HFFc6 (cell line): ENCODE data around the gene CCDC81. TPM values are rescaled to one million over a fixed set of nuclear protein-coding genes. Genes with fewer than 3 reads are reported as not detected.
"Not testable (repeated sequence)": the region's sequence is repeated elsewhere in the genome, so short reads cannot be mapped to it uniquely, and the experiment has no call there.

Source experiments
- DNase-seq: peaks from one replicate; pipeline ENCODE4 v3.0.0-alpha.2; 2018
- H3K27ac Mint-ChIP-seq: 2 replicates; pipeline ENCODE4 v1.8.0; 2020; ENCODE audit warnings: mild to moderate bottlenecking, mixed read lengths
- H3K27me3 Mint-ChIP-seq: 2 replicates; pipeline ENCODE4 v1.8.0; 2021; ENCODE audit warnings: mild to moderate bottlenecking, moderate library complexity, mixed read lengths; ENCODE audit not compliant: insufficient read depth
- H3K36me3 Mint-ChIP-seq: 2 replicates; pipeline ENCODE4 v1.8.0; 2021; ENCODE audit warnings: low read depth, mixed read lengths
- H3K4me1 Mint-ChIP-seq: 2 replicates; pipeline ENCODE4 v1.8.0; 2020; ENCODE audit warnings: low read depth, mixed read lengths
- H3K4me3 Mint-ChIP-seq: 2 replicates; pipeline ENCODE4 v1.8.0; 2020; ENCODE audit warnings: mild to moderate bottlenecking, moderate library complexity, mixed read lengths
- H3K9me3 Mint-ChIP-seq: 2 replicates; pipeline ENCODE4 v1.8.0; 2020; ENCODE audit warnings: mild to moderate bottlenecking, mixed read lengths
- total RNA-seq, 6 experiments: library from RNA; stranded (reverse); fragmentation: NEBNext Ultra II Directional; extraction: Animal tissue kit (Norgen Biotek cat#: 25700); gene quantifications; 2 replicates in 1 of 6; 3 replicates in 5 of 6; pipeline ENCODE4 v1.2.3, GENCODE V29; 2021
- TF ChIP-seq, protein P1 (sequence below): fragments of 200-600 bp; sonication (generic); IDR thresholded peaks from 2 replicates; pipeline ENCODE4 v1.5.0; 2021; ENCODE audit warnings: antibody characterized with exemption, mild to moderate bottlenecking

Gene CCDC81
- total RNA-seq, 6 experiments from 2014 or later: 3.4 to 10.6 (median 4.5) TPM

DNA sequence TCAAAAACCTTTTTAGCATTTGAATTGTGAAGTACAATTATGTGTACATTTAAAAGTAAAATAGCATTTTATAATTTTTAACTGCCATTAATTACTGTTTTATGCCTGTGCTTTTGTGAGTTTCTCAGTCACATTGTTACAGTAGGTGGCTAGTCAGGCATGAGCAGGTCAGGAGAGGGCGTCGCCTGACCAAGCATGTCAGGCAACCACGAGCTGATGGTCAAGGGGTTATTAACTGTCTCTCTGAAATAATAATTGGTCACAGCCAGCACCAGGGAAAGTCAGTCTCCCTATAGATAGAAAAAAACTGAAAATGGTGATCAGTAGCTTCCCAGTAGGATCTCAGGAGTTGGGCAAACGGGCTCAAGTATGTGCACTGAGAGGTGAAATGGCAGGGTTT lies 19.4 kb upstream of the CCDC81 start:
- Mint-ChIP-seq H3K27me3 (no peaks in the 10 kb centered on the region), H3K36me3 (no peaks in the 10 kb centered on the region), H3K9me3 (no peaks in the 10 kb centered on the region), H3K4me1 (no peaks in the 10 kb centered on the region; the same call in 1 of the 2 replicates), H3K27ac (no peak overlapping the region), H3K4me3 (no peak overlapping the region)
- TF ChIP-seq, protein P1, sequence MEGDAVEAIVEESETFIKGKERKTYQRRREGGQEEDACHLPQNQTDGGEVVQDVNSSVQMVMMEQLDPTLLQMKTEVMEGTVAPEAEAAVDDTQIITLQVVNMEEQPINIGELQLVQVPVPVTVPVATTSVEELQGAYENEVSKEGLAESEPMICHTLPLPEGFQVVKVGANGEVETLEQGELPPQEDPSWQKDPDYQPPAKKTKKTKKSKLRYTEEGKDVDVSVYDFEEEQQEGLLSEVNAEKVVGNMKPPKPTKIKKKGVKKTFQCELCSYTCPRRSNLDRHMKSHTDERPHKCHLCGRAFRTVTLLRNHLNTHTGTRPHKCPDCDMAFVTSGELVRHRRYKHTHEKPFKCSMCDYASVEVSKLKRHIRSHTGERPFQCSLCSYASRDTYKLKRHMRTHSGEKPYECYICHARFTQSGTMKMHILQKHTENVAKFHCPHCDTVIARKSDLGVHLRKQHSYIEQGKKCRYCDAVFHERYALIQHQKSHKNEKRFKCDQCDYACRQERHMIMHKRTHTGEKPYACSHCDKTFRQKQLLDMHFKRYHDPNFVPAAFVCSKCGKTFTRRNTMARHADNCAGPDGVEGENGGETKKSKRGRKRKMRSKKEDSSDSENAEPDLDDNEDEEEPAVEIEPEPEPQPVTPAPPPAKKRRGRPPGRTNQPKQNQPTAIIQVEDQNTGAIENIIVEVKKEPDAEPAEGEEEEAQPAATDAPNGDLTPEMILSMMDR: no peak
- no peak for DNase-seq

DNA sequence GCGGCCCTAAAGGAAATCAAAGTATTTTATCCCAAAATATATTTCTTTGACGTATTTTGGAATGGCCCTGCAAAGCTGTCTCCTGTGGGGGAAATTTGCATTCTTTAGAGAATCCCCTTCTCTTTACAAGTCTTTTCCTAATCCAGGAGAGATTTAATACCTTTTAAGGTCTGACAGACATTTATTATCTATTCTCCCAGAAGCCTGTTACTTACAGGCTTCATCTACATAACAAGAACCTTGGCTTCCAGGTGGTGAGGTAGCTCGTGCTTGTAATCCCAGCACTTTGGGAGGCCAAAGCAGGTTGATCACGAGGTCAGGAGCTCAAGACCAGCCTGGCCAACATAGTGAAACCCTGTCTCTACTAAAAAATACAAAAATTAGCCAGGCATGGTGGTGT lies 17.3 kb upstream of the CCDC81 start:
- not testable (repeated sequence) for DNase-seq, H3K36me3 Mint-ChIP-seq, H3K4me3 Mint-ChIP-seq, H3K4me1 Mint-ChIP-seq, H3K9me3 Mint-ChIP-seq, H3K27me3 Mint-ChIP-seq, H3K27ac Mint-ChIP-seq

DNA sequence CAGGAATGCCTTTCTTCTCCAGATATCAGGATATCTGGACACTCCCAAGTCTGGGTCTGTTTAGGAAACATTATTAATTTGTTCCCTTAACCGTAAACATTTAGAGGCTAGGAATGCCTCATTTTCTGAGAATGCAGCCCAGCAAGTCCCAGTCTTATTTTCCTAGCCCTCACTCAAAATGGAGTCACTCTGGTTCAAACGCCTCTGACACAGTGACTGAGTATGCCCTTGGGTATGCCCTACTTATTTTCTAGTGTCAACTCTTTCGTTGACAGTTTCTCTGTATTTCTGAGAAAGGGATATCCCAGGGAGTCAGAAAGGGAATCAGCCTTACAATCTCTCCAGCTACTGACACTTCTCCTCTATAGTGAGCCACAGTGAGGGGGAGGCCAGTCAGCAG lies 16.0 kb upstream of the CCDC81 start:
- no peak overlapping the region for H3K27ac Mint-ChIP-seq
- no peaks in the 10 kb centered on the region for H3K36me3 Mint-ChIP-seq
- no peaks in the 10 kb centered on the region for H3K9me3 Mint-ChIP-seq
- peaks cover 9% of the 10 kb centered on the region for H3K4me1 Mint-ChIP-seq
- H3K4me3 Mint-ChIP-seq: no peak overlapping the region
- TF ChIP-seq, protein P1: no peak
- DNase-seq: no peak
- H3K27me3 Mint-ChIP-seq: no peaks in the 10 kb centered on the region

DNA sequence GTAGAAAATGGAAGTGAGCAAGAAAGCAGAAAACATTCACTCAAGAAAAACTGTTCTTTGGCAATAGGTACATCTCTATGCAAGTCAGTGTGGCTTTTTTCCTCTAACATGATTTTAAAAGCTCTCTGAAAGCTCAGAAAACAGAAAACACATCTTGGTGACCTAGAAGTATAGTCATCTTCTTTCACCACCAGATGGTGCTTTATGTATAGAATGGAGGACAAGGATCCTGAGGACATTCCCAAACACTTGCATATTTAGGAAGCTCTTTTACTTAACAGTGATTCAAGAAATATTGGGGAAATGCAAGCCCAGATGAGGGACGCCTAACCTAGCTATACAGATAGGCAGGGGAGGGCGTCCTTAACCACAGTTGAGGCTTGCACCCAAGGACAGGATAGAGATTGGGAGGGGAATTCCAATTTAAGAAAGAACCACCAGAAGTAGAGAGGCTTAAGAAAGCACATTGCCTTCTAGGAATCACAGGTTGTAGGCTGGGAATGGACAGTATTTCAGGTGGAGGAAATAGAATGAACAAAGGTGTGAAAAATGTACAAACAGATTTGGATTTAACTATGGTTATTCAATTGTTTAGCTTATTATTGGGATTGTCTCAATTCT lies 13.8 kb upstream of the CCDC81 start:
- Mint-ChIP-seq H3K27ac (no peak overlapping the region), H3K4me1 (peaks cover 22% of the 10 kb centered on the region), H3K4me3 (no peak overlapping the region), H3K36me3 (no peaks in the 10 kb centered on the region; the same call in 1 of the 2 replicates), H3K9me3 (no peaks in the 10 kb centered on the region), H3K27me3 (no peaks in the 10 kb centered on the region)
- TF ChIP-seq, protein P1: peak; percentile 79
- peak; percentile 52 for DNase-seq

DNA sequence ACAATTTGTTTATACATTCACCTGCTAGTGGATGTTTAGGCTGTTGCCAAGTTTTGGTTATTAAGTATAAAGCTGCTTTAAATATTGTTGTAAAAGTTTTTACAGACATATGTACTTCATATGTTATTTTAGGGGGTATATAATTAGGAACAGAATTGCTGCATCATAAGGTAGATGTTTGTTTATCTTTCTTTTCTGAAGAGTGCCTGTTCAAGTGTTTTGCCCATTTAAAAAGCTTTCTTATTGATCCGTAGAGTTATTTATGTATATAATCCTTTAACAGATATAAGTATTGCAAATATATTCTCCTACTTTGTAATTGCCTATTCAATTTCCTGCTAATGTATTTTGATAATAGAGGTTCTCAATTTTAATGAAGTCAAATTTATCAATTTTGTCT lies 11.3 kb upstream of the CCDC81 start:
- H3K27me3 Mint-ChIP-seq: no peaks in the 10 kb centered on the region
- H3K27ac Mint-ChIP-seq: no peak overlapping the region
- TF ChIP-seq, protein P1: no peak
- H3K9me3 Mint-ChIP-seq: no peaks in the 10 kb centered on the region
- H3K4me3 Mint-ChIP-seq: no peak overlapping the region
- peaks cover 28% of the 10 kb centered on the region for H3K4me1 Mint-ChIP-seq
- DNase-seq: no peak
- no peaks in the 10 kb centered on the region; the same call in 1 of the 2 replicates for H3K36me3 Mint-ChIP-seq

DNA sequence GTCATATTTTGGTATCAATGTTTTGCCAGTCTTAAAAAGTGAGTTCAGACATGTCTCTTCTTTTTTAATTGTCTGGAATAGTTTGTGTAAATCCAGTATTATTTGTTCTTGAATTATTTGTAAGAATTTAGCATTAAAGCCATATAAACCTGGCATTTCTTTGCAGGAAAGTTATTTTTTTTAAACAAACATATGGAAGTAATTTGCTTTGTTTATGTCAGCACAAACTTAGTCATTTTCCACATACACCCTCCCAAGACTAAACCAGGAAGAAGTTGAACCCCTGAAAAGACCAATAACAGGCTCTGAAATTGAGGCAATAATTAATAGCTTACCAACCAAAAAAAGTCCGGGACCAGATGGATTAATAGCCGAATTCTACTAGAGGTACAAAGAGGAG lies 9.1 kb upstream of the CCDC81 start:
- no peaks in the 10 kb centered on the region for H3K27me3 Mint-ChIP-seq
- DNase-seq: peak; percentile 36
- peaks cover 32% of the 10 kb centered on the region for H3K4me1 Mint-ChIP-seq
- peak overlapping the region; percentile 68 for H3K27ac Mint-ChIP-seq
- H3K36me3 Mint-ChIP-seq: peaks cover 9% of the 10 kb centered on the region
- H3K9me3 Mint-ChIP-seq: peaks cover 4% of the 10 kb centered on the region
- TF ChIP-seq, protein P1: no peak
- peak overlapping the region; percentile 11; the same call in 1 of the 2 replicates for H3K4me3 Mint-ChIP-seq
